Epithelial cell of proximal tubule (primary cell): ENCODE results near the gene MMP24OS. TPM values are rescaled to one million over a fixed set of nuclear protein-coding genes. Genes with fewer than 3 reads are reported as not detected.

ENCODE experiments used
- DNase-seq: peaks from one replicate; pipeline ENCODE4 v3.0.0-alpha.2; 2011; ENCODE audit warnings: low read depth
- H3K4me3 ChIP-seq: 2 replicates; pipeline ENCODE4 v1.5.1; 2011; ENCODE audit warnings: low read depth, mild to moderate bottlenecking, low read length
- CTCF ChIP-seq: conservative IDR thresholded peaks from 2 replicates; pipeline ENCODE4 v1.5.1; 2012; ENCODE audit warnings: low read depth, mild to moderate bottlenecking, low read length
- total RNA-seq: library from RNA; depleted of rRNA; stranded (reverse); fragments of >200 nt; gene quantifications from 2 replicates; pipeline ENCODE4 v1.2.3, GENCODE V29; 2015

The MMP24OS gene
- total RNA-seq, 1 donor from 2014 or later: 32.3 TPM

GRCh38 chr20:35252037-35252461, 25.9 kb downstream of the MMP24OS start:
- no peak overlapping the region for H3K4me3 ChIP-seq
- no peak for DNase-seq
- no peak for TF ChIP-seq CTCF

- no peak for TF ChIP-seq CTCF
- no peak for DNase-seq
- no peak overlapping the region for H3K4me3 ChIP-seq
Observed at GRCh38 chr20:35251613-35251940, 26.3 kb downstream of the MMP24OS start.

GRCh38 chr20:35248641-35249475, 29.1 kb downstream of the MMP24OS start:
- no peak for TF ChIP-seq CTCF
- no peak for DNase-seq
- H3K4me3 ChIP-seq: no peak overlapping the region

- TF ChIP-seq CTCF: no peak
- no peak for DNase-seq
- no peak overlapping the region for H3K4me3 ChIP-seq
Observed at GRCh38 chr20:35246723-35247122, 31.2 kb downstream of the MMP24OS start.

GRCh38 chr20:35243986-35244385, 33.9 kb downstream of the MMP24OS start:
- no peak for DNase-seq
- no peak overlapping the region for H3K4me3 ChIP-seq
- TF ChIP-seq CTCF: no peak

- no peak for DNase-seq
- TF ChIP-seq CTCF: no peak
- no peak overlapping the region for H3K4me3 ChIP-seq
Observed at GRCh38 chr20:35243317-35243716, 34.6 kb downstream of the MMP24OS start.

GRCh38 chr20:35240811-35241293, 37.1 kb downstream of the MMP24OS start:
- DNase-seq: peak; percentile 32
- H3K4me3 ChIP-seq: no peak overlapping the region

More at GRCh38 chr20:35240811-35241293, 37.1 kb downstream of the MMP24OS start:
- no peak for TF ChIP-seq CTCF
